Fibroblast of lung (primary cell): ENCODE measurements around the gene IGF1.

Experiments used
- CTCF ChIP-seq, 2 donors: IDR thresholded peaks in 1 of 2; conservative IDR thresholded peaks in 1 of 2; 1 replicate in 1 of 2; 2 replicates in 1 of 2; pipeline ENCODE4 v1.5.1; 2011 to 2012; ENCODE audit warnings: low read length in 2 of 2, control low read depth in 1 of 2, inconsistent platforms in 1 of 2, low read depth in 1 of 2, mild to moderate bottlenecking in 1 of 2
- EZH2 ChIP-seq: IDR thresholded peaks from 2 replicates; pipeline ENCODE4 v1.5.1; 2012; ENCODE audit warnings: low read length, control low read depth, mild to moderate bottlenecking; ENCODE audit errors: missing control alignments

DNA sequence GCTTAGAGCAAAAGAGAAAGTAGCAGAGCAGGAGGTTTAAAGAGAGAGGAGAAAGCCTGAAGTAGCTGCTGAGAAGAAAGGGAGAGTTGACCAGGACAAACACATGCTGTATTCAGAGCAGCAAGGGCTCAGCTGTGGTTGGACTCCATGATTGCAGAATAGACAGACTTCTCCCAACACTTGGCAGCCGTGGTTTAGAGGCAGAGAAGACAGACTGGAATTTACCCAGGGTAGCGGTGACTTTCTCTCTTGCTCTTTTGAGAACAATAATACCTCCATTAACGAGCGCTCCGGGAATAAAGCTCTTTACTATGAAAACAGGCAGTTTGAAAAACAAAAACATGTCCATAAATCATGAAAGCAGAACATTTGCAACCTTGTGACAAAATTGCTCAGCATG, 21.4 kb upstream of the IGF1 start:
- TF ChIP-seq CTCF (conservative IDR thresholded peaks at IDR 0.05 in 1 of 2, IDR thresholded peaks at IDR 0.05 in 1 of 2; ENCODE audit: low read depth in 1 of 2, low read length in 2 of 2) (no peak), EZH2 (no peak)
